NCI-H345 treated with DMSO at 0.1 percent for 48 hours (cell line): ENCODE measurements around the gene KLK3.
"Not testable (repeated sequence)": the region's sequence is repeated elsewhere in the genome, so short reads cannot be mapped to it uniquely, and the experiment has no call there.

Experiments
- DNase-seq: peaks from one replicate; lab custom pipeline; 2025; ENCODE audit not compliant: unreplicated experiment; lab: John Stamatoyannopoulos, UW

The KLK3 gene

GRCh38 chr19:50859849-50860248 lies 5.1 kb downstream of the KLK3 start:
- DNase-seq, result no peak

GRCh38 chr19:50861010-50861409 lies 6.3 kb downstream of the KLK3 start:
- DNase-seq, result no peak

GRCh38 chr19:50861496-50862286 lies 7.0 kb downstream of the KLK3 start:
- no peak for DNase-seq

GRCh38 chr19:50869479-50869878 lies 14.8 kb downstream of the KLK3 start:
- DNase-seq, result no peak

GRCh38 chr19:50870417-50871089 lies 15.8 kb downstream of the KLK3 start:
- DNase-seq, result no peak

- DNase-seq, result no peak
Measured at GRCh38 chr19:50873056-50873455, 18.3 kb downstream of the KLK3 start, which contains the start of gene KLK2. Gene KLK2 (plus strand): TSS chr19:50873439. CDS start chr19:50873474, 35 bp downstream.

- no peak for DNase-seq
Measured at GRCh38 chr19:50874211-50874610, 19.5 kb downstream of the KLK3 start.

GRCh38 chr19:50875795-50876422 lies 21.2 kb downstream of the KLK3 start:
- no peak for DNase-seq

- DNase-seq, result no peak
Measured at GRCh38 chr19:50876456-50876855, 21.7 kb downstream of the KLK3 start.

- DNase-seq, result no peak
Measured at GRCh38 chr19:50877338-50877737, 22.6 kb downstream of the KLK3 start.

- DNase-seq, result no peak
Measured at GRCh38 chr19:50878851-50879250, 24.1 kb downstream of the KLK3 start.

GRCh38 chr19:50880241-50880640 lies 25.5 kb downstream of the KLK3 start:
- no peak for DNase-seq

GRCh38 chr19:50882188-50882587 lies 27.5 kb downstream of the KLK3 start:
- DNase-seq, result no peak

GRCh38 chr19:50889638-50890037 lies 34.9 kb downstream of the KLK3 start:
- DNase-seq, result no peak

GRCh38 chr19:50890422-50891252 lies 35.9 kb downstream of the KLK3 start:
- no peak for DNase-seq

GRCh38 chr19:50891253-50891625 lies 36.5 kb downstream of the KLK3 start:
- no peak for DNase-seq

- DNase-seq, result no peak
Measured at GRCh38 chr19:50893047-50893736, 38.5 kb downstream of the KLK3 start.

- no peak for DNase-seq
Measured at GRCh38 chr19:50894478-50895356, 40.0 kb downstream of the KLK3 start.

- DNase-seq, result not testable (repeated sequence)
Measured at GRCh38 chr19:50896089-50896590, 41.4 kb downstream of the KLK3 start.
